GM19023 (cell line): ENCODE results near the gene TAS2R38.

ENCODE experiments used
- ATAC-seq: cut with Tn5 transposase; IDR thresholded peaks from one replicate; pipeline ENCODE4 v1.9.1; 2021; ENCODE audit warnings: mild to moderate bottlenecking, moderate library complexity; ENCODE audit not compliant: unreplicated experiment

The TAS2R38 gene

GRCh38 chr7:141976524-141977245 is 3.1 kb upstream of the TAS2R38 start:
- ATAC-seq = no peak

- ATAC-seq = peak; percentile 82
These were observed 2.4 kb upstream of the TAS2R38 start for GRCh38 chr7:141975806-141976523.

- ATAC-seq = no peak
These were observed 1.3 kb upstream of the TAS2R38 start for GRCh38 chr7:141974831-141975230.

GRCh38 chr7:141960687-141961422 is 12.7 kb downstream of the TAS2R38 start:
- ATAC-seq = no peak

- ATAC-seq = no peak
These were observed 17.5 kb downstream of the TAS2R38 start for GRCh38 chr7:141956084-141956483.

GRCh38 chr7:141954334-141954733 is 19.2 kb downstream of the TAS2R38 start:
- no peak for ATAC-seq

GRCh38 chr7:141952461-141952860 is 21.1 kb downstream of the TAS2R38 start:
- ATAC-seq = no peak

GRCh38 chr7:141950806-141951205 is 22.8 kb downstream of the TAS2R38 start:
- no peak for ATAC-seq

- ATAC-seq = no peak
These were observed 23.7 kb downstream of the TAS2R38 start for GRCh38 chr7:141949911-141950310.

- ATAC-seq = no peak
These were observed 24.1 kb downstream of the TAS2R38 start for GRCh38 chr7:141949451-141949850.

GRCh38 chr7:141949021-141949420 is 24.6 kb downstream of the TAS2R38 start:
- ATAC-seq = no peak

GRCh38 chr7:141946796-141947195 is 26.8 kb downstream of the TAS2R38 start, which contains the start of gene CLEC5A:
TSS of gene CLEC5A (minus strand) at chr7:141946974. CDS start at chr7:141946292, 682 bp downstream.
- no peak for ATAC-seq

GRCh38 chr7:141945356-141945755 is 28.2 kb downstream of the TAS2R38 start:
- no peak for ATAC-seq

GRCh38 chr7:141944811-141945210 is 28.8 kb downstream of the TAS2R38 start:
- no peak for ATAC-seq

- ATAC-seq = no peak
These were observed 29.7 kb downstream of the TAS2R38 start for GRCh38 chr7:141943846-141944245.

- no peak for ATAC-seq
These were observed 32.5 kb downstream of the TAS2R38 start for GRCh38 chr7:141941075-141941474.

GRCh38 chr7:141930211-141930610 is 43.4 kb downstream of the TAS2R38 start:
- no peak for ATAC-seq

- ATAC-seq = no peak
These were observed 44.8 kb downstream of the TAS2R38 start for GRCh38 chr7:141928845-141929195.

- ATAC-seq = no peak
These were observed 45.3 kb downstream of the TAS2R38 start for GRCh38 chr7:141928146-141928844.
